ENCODE data around the gene ZC3H15.

ZC3H15 gene

GRCh38 chr2:186544255-186544675 is 58.2 kb downstream of the ZC3H15 start:
- H3K4me3 ChIP-seq (ENCODE audit: low read depth, low read length), result peak overlapping the region; percentile 13
- peak overlapping the region; percentile 97 for H3K27ac ChIP-seq
- peak; percentile 84 for DNase-seq
- in situ Hi-C loops (cut with HindIII; ENCODE audit: low pct_ligation_motif_present, low sequenced_read_pairs), result no loop called here
- TF ChIP-seq CTCF (IDR thresholded peaks at IDR 0.05; ENCODE audit: low read depth, low read length, missing control alignments), result no peak
- H3K27me3 ChIP-seq (replicated peaks), result no peaks in the 10 kb centered on the region
- no peaks in the 10 kb centered on the region for H3K36me3 ChIP-seq (replicated peaks)

DNA sequence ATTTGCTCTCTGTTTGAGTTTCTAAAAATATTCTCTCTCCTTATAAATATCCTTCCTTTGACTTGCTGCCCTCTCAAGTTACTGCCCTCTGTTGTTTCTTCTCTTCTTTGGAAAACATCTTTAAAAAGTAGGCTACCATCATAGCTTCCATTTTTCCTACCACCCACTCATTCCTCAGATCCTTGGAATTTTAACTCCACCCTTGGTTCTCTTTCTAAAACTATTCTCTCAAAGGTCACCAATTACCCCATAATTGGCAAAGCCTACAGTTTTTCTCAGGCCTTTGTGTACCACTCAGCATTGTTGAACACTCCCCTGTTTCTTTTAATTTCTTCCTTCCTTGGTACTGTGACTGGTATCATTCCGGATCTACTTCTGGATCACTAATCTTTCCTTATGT is 60.8 kb downstream of the ZC3H15 start:
- Histone ChIP-seq H3K27me3 (replicated peaks) (no peaks in the 10 kb centered on the region), H3K36me3 (replicated peaks) (no peaks in the 10 kb centered on the region), H3K27ac (no peak overlapping the region), H3K4me3 (ENCODE audit: low read depth, low read length) (no peak overlapping the region)
- DNase-seq, result no peak
- TF ChIP-seq CTCF (IDR thresholded peaks at IDR 0.05; ENCODE audit: low read depth, low read length, missing control alignments), result no peak
- in situ Hi-C loops (cut with HindIII; ENCODE audit: low pct_ligation_motif_present, low sequenced_read_pairs), result no loop called here

- peak; percentile 72 for DNase-seq
- Histone ChIP-seq H3K27me3 (replicated peaks) (no peaks in the 10 kb centered on the region), H3K36me3 (replicated peaks) (no peaks in the 10 kb centered on the region), H3K4me3 (ENCODE audit: low read depth, low read length) (no peak overlapping the region), H3K27ac (no peak overlapping the region)
- TF ChIP-seq CTCF (IDR thresholded peaks at IDR 0.05; ENCODE audit: low read depth, low read length, missing control alignments), result no peak
- in situ Hi-C loops (cut with HindIII; ENCODE audit: low pct_ligation_motif_present, low sequenced_read_pairs), result no loop called here
Observed at GRCh38 chr2:186551323-186552050, 65.4 kb downstream of the ZC3H15 start.

GRCh38 chr2:186554429-186554828 is 68.4 kb downstream of the ZC3H15 start:
- Histone ChIP-seq H3K4me3 (ENCODE audit: low read depth, low read length) (no peak overlapping the region), H3K27me3 (replicated peaks) (no peaks in the 10 kb centered on the region), H3K27ac (no peak overlapping the region), H3K36me3 (replicated peaks) (no peaks in the 10 kb centered on the region)
- in situ Hi-C loops (cut with HindIII; ENCODE audit: low pct_ligation_motif_present, low sequenced_read_pairs), result no loop called here
- DNase-seq, result no peak
- no peak for TF ChIP-seq CTCF (IDR thresholded peaks at IDR 0.05; ENCODE audit: low read depth, low read length, missing control alignments)

- DNase-seq, result peak; percentile 56
- peak overlapping the region; percentile 27 for H3K27ac ChIP-seq
- peak; percentile 37 for TF ChIP-seq CTCF (IDR thresholded peaks at IDR 0.05; ENCODE audit: low read depth, low read length, missing control alignments)
- in situ Hi-C loops (cut with HindIII; ENCODE audit: low pct_ligation_motif_present, low sequenced_read_pairs), result no loop called here
- H3K4me3 ChIP-seq (ENCODE audit: low read depth, low read length), result no peak overlapping the region
- no peaks in the 10 kb centered on the region for H3K36me3 ChIP-seq (replicated peaks)
- H3K27me3 ChIP-seq (replicated peaks), result no peaks in the 10 kb centered on the region
Observed at GRCh38 chr2:186554850-186555671, 69.0 kb downstream of the ZC3H15 start.

Measured in brain microvascular endothelial cell (primary cell).